ENCODE results near the gene VAMP5.
A peak's percentile ranks its signal among the peaks of the same experiment; 100 is the strongest.
"Not testable (repeated sequence)": the region's sequence is repeated elsewhere in the genome, so short reads cannot be mapped to it uniquely, and the experiment has no call there.

The VAMP5 gene

DNA sequence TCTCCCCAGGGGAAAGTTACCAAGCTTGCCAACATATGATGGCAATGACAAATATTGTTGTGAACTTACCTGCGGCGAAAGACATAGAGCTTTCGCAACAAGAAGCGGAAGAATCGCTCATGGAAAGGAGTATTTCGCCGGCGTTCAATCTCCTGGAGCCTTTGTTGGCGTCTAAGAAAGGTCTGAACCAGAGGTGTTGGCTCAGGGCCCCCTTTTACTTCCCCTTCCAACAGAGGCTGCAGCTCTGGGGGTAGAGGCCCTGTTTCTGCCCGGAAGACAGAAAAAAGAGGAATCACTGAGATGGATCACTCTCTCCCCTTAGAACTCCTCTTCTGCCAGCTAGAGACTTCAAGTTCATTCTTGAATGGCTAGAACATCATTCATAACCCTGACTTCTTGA, 33.7 kb upstream of the VAMP5 start:
- DNase-seq (ENCODE audit: low read depth) = no peak

DNA sequence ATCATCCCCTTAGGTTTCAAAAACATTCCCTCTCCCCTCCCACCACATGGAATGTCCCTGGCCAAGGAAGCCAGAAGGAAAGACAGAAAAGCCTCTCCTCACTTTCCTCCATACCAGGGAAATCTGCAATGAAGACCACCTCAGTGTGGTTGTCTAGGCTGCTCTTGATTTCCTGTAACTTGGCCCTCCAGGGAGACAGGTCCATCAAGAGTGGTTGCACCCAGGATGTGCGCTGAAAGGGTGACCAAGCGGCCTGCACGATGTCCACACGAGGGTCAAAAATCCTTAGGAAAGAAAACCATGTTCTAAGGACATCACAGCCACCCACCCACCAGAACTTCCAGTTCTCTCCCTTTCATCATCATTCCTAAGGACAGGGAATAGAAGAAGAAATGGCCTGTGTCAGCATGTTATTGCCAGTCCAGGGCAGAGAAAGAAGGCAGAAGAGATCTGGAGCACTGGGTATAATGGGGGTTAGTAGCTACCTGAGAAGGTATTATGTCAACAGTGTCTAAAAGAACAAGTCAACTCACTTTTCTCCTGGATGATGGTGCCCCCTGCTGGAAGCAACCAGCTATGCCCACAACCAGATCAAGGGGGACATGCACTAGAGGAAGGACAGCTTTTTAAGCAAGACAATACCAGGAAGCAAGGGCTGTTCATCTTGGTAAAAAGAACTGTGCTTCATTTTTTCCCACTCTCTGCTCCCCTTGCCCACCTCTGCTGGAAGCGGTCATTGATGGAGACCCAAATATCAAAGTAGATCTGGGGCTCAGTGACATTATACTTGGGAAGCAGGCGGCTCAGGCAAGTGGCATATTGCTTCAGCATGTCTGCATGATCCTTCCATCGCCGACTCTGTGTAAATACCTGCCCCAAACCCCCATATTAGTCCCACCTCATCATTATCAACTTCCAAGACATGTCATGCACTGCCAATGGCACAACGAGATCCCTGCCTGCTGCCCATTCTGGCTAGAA, 32.2 kb upstream of the VAMP5 start:
- peak; percentile 76 for DNase-seq (ENCODE audit: low read depth)

DNA sequence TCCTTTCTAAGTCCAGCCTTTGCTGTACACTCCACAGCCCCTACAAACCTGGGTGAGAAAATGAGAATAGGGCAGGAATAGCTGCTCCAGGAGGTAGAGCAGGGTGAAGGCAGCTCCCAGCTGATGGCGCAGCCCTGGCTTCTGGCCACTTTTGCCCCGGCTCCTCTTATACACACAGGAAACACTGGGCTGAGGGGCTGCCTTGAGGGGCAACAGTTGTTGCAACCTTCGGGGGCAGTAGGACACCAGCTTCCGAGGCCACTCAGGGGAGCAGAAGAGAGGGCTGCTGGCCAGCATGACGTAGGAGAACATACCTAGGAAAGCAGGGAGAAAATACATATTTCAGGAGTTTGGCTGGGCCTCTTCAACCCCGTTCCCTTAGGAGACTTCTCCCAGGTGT, 31.0 kb upstream of the VAMP5 start:
- no peak for DNase-seq (ENCODE audit: low read depth)

DNA sequence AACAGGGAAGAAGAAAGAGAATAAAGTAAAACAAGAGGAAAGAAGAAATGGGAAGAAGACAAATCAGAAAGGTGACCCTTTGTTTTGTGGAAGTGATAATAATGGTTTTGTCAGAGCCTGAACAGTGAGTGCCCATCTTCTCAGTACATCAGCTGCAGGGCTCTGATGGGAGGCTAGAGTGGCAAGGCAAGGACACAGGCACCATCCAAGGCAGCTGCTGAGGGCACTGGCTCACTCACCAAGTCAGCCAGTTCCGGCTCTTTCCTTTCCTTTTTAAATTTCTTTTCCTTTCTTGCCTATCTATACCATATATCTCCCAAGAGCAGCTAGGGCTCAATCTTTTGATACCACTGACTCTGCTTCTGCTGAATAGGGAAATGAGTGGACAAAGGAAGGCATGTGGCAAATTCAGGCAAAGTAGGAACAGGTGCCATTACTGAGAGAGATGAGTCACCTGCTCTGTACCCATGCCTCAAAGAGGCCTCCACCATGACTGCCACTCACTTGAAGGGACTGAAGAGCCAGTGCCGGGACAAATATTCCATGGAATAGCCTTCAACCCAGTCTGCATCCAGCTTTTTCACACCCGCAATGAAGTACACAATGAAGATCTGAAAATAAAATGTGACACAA, 29.1 kb upstream of the VAMP5 start:
- no peak for DNase-seq (ENCODE audit: low read depth)

DNA sequence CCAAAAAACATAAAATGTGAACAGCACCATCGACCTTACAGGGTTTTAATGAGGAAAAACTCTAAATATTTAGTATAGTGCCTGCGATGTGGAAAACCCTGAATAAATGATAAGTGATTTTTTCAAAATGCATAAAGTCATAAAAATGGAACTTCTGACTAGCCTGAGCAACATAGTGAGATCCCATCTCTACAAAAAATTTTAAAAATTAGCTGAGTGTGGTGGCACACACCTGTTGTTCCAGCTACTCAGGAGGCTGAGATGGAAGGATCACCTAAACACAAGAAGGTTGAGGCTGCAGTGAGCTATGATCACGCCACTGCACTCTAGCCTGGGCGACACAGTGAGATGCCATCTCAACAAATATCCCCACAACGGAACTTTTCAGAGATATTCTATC, 27.1 kb upstream of the VAMP5 start:
- DNase-seq (ENCODE audit: low read depth) = no peak

DNA sequence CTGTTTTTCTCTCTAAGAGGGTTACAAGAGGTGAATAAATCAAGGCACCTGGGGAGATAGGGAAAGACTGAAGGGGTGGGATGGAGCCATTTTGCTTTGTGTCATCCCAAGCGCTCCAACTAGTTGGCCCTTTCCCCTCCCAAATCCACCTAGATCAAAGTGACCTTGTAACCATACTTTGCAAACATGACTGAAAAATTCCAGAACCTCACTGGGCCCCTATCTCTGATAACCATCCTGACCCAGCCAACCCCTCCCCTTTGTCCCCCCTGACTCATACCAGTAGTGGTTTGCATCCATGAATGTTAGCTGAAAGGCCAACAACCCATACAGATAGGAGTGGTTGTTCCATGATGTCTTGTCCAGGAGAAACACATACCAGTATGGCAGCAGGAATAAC, 26.1 kb upstream of the VAMP5 start:
- no peak for DNase-seq (ENCODE audit: low read depth)

DNA sequence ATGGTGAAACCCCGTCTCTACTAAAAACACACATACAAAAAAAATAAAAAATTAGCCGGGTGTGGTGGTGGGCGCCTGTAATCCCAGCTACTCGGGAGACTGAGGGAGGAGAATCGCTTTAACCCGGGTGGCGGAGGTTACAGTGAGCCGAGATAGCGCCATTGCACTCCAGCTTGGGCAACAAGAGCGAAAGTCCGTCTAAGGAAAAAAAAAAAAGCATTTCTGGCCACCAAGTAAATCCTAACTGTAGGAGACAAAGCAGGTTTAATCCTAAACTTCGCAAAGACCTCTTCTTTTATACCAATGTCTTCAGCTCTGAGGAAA, 23.9 kb upstream of the VAMP5 start:
- not testable (repeated sequence) for DNase-seq (ENCODE audit: low read depth)

DNA sequence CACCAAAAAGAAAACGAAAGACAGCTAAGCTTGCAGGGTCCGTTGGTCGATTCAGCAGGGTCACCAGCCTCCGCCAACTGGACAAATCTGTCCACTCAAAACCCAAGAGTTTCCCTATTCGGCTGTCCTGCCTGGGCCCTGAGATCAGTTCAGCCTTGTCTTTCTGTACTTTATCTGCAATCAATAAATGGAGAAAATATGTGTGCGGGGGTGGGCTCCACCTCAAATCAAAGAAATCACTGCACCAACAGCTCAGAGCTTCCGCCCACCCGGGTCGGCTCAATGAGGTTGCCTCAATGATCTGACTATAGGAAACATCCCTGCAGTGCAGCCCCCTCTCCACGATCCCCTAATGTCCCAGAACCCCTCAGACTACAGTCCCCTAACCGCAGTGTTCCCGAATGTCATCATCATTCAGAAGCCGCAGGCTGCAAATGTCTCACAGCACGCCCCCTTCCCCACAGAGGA, 23.4 kb upstream of the VAMP5 start:
- no peak for DNase-seq (ENCODE audit: low read depth)

DNA sequence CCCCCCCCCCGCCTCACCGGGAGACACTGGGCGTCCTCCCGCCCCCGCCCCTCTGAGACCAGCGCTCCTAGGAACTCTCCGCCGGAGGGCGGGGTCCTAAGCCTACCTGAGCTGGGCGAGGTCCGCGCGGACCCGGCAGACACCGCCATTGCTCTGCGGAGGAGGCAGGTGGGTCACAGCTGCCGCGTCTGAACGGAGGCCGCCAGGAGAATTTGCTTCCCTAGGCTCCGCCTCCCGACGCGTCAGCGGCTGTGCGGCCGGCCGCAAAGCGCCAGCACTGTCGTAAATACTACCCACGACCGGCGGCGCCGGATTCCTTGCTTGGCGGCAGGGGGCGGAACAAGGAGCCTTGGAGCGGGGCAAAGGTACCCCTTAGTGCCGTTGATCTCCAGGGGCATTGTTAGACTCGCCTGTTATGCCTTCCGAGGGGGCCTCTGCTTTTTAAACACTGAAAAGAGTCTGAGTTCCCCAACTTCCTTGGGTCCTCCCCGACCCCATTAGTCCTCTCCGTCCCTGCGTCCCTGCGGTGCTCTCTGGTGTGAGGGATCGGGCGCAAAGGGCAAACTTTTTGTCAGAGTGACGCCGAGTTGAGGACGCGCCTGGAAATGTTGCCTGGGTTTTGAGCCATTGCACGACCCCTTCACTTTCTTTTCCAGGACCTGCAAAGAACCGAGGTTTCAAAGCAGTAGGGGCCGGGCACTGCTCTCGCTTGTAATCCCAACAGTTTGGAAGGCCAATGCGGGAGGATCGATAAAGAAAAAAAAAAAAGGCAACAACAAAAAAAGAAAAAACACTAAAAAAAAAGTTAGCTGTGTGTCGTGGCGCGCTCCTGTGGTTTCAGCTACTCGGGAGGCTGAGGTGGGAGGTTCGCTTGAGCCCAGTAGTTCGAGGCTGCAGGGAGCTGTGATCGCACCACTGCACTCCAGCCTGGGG, 22.7 kb upstream of the VAMP5 start, which contains the start of gene GGCX:
Gene GGCX, minus strand, starts transcription at position 214 of the 933 bp plus-strand sequence. Its CDS starts 65 bp downstream, at position 149.
- peak; percentile 94 for DNase-seq (ENCODE audit: low read depth)

DNA sequence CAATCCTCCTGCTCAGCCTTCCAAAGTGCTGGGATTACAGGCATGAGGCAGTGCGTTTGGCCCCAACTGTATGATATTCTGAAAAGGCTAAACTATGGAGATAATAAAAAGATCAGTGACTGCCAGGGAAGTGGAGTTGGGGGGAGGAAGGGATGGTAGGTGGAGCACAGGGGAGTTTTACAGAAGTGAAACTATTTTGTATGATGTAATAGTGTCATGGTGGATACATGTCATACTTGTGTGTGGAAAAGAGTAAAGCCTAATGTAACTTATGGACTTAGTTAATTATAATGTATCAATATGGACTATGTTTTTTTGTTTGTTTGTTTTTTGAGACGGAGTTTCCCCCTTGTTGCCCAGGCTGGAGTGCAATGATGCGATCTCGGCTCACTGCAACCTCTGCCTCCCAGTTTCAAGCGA, 20.1 kb upstream of the VAMP5 start:
- no peak for DNase-seq (ENCODE audit: low read depth)

DNA sequence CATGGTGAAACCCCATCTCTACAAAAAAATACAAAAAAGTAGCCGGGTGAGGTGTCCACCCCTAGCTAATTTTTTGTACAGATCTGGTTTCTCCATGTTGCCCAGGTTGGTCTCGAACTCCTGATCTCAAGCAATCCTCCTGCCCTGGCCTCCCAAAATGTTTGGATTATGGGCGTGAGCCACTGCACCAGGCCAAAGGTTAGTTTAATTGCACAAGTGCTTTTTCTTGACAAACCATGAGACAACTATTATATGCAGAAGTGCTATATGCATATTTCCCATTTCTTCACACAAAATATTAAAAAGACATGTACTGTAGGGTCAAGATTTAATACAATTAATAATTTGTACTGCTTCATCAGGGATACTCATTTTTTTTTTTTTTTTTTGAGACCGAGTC, 18.0 kb upstream of the VAMP5 start:
- DNase-seq (ENCODE audit: low read depth) = no peak

DNA sequence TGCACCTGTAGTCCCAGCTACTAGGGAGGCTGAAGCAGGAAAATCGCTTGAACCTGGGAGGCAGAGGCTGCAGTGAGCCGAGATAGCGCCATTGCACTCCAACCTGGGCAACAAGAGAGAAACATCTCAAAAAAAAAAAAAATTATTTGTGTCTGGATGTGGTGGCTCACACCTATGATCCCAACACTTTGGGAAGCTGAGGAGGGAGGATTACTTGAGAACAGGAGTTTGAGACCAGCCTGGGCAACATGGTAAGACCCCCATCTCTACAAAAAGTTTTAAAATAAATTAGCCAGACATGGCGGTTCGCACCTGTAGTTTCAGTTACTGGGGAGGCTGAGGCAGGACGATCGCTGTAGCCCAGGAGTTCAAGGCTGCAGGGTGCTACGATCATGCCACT, 8.5 kb upstream of the VAMP5 start:
- no peak for DNase-seq (ENCODE audit: low read depth)

DNA sequence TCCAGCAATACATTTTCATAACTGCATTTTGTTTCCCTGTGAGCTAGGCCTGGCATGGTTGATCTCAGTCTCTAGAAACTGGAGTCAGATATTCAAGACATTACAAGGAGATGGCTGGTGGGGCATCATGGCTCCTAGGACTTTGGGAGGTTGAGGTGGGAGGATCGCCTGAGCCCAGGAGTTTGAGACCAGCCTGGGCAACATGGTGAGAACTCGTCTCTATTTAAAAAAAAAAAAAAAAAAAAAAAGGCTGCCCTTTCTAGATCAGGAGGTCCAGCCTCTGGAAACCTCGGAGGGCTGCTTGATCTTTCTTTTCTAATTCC, 7.2 kb upstream of the VAMP5 start:
- no peak for DNase-seq (ENCODE audit: low read depth)

DNA sequence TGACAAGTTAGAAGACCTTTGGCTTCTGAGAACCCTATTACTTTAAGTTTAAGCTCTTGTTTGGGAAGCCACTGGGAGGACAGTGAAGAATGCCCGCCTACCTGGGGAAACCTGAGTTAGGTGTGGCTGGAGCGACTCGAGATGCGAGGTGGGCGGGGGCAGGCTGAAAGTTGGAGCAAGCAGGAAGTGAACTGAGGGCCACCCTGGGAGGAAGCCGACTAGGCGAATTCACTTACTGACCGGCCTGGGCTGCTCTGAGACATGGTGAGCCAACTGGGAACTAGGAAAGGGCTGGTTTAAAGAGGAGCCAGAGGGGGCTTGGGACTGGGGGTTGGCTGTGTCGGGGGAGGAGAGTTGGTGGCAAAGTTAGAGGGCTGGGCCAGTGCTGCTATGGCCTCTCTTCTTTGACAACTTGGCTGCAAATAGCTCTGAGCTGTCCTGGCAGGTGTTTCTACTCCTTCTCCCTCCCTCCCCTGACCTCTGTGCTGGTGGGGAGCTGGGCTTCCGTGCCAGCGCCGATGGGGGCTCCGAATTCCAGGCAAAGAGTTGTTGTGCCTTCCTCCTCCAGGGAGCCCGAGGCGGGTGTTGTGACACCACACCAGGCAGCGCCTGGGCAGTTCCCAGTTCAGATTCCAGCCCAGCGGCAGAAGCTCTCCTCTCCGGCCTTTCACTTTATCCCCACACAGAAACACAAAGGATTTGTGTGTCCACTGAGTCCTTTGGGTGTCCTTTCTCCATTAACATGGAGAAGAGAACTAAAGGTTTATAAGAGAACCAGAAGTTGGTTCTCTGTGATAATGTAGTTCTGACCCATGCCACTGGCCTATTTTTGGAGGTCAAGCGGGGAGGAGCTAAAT, 6.6 kb upstream of the VAMP5 start, which contains the start of gene VAMP8:
Gene VAMP8, plus strand, starts transcription at position 201 of the 857 bp plus-strand sequence. Its CDS starts 61 bp downstream, at position 262.
- peak; percentile 51 for DNase-seq (ENCODE audit: low read depth)

DNA sequence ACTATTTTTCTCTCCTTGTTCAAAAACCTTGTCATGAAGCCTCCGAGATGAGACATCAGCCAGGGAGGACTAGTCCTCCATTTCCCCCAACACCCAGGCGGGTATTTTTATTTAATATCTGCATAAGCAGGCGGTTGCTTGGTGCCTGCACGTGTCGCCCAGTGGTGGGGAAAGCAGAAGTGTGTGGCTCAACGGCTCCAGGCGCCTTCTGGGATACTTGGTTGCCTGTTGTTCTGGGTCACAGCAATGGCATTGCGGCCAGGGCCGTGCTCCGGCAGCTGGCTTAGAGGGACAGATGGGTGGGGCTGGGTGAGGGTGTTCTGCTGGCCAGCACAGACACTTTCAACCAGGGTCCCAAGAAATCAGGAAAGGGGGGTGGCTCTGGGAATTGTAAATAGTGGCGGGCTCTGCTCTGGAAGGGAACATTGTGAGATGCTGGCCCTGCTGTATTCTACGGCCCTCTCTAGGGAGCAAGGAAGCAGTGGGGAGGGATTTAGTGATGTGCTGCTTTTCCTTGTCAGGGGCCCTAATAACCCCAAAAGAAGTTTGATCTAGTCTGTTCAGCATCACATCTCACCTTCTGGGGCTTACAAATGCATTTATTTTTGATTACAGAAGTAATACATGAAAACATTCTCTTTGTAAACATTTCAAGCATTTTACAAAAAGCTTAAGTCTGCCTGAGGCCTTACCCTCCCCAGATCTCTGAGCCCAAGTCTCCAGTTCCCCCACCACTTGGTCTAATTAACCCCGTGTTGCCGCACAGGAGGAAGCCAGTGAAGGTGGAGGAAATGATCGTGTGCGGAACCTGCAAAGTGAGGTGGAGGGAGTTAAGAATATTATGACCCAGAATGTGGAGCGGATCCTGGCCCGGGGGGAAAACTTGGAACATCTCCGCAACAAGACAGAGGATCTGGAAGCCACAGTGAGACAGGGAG, 5.7 kb upstream of the VAMP5 start:
- no peak for DNase-seq (ENCODE audit: low read depth)

DNA sequence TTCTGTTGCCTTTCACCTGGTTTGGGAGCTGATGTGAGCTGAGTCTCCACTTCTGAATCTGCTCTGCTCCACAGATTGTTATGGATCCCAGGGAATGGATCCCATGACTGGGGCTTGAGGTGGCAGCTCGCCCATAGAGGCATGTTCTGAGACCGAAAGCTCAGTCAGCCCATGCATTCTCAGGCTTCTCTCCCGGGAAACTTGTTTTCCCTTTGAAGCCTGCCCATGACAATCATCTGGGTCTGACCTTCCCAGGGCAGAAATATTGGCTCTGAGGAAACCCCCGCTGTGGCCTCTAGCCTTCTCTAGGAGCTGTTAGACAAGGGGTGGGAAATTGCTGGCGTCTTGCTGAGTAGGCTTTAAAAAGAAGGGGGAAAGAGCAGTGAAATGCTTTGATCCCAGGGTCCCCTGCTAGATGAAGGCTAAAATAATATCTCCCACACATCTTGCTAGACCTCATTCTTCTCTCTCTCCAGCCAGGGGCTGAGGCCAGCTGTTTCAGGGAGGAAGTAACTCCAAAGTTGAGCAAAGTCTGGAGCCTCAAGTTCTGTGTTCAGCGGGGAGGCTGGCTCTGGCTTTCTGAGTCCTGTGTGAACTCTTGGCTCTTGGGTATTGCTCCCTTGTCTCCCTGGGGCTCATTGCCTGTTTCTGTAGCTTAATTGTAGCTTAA, 4.8 kb upstream of the VAMP5 start:
- DNase-seq (ENCODE audit: low read depth) = no peak

DNA sequence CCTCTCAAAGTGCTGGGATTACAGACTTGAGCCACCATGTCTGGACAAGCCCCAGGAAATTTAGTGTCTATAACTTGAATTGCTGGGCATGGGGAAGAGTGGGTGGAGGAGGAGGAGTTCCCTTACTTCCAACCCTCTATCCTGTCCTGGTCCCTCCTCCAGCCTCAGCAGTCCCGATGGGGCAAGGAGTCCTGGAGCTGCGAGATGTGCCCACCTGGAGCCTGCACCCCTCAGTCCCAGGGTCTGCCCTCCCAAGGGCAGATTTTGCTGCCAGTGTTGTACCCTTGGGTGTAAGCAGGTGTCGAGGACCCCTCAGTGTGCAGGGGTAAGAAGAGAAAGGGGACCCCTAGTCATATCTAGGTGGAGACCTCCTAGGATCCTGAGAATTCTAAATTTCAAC, 4.0 kb upstream of the VAMP5 start:
- no peak for DNase-seq (ENCODE audit: low read depth)

DNA sequence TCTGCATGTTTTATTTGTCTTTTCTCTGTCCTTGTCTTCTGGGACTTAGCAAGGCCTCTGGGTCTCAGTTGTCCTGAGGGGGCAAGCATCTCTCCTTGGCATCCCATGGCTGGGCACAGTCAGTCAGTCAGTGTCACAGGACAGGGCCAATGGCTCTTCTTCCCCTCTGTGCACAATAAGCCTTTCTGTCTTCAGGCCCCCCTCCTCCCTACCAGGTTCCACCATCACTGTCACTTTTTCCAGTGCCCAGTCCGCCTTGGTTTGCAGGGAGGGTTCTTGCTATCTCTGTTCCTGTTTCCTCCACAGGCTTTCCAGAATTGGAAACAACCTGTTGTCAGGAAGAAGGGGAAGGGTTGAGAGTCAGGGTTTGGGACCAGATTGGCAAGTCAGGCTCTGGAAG, 1.7 kb upstream of the VAMP5 start:
- DNase-seq (ENCODE audit: low read depth) = no peak

DNA sequence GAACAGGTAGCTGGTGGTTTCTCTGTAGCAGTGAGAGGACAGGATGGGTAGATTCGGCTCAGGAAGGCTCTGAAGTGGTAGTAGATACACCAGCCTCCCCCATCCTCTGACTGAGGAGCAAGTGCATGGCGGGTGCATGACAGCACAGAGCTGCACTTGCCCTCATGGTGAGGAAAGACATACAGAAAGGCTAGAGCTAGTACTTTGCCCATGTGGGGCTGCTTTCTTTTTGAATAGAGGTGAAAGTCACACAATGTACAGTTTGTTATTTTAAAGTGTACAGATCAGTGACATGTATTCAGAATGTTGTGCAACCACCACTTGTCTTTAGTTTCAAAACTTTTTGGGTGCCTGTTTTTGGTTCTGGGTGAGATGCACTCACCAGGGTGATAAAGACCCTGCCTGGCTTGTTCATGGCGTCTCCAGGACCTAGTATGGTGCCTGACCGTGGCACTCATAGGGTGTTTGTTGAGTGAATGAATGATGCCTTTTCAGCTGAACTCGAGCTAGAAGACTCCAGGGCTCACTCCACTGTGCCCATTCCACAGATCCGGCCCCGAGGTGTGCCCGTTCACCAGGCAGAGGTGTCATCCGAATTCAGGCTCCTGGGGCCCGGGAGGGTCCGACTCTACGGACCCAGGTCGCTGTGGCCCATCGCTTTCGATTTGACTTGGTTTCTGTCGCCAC, 421 bp upstream of the VAMP5 start:
- no peak for DNase-seq (ENCODE audit: low read depth)

Data from stimulated activated CD8-positive, alpha-beta memory T cell treated with anti-CD3 and anti-CD28 coated beads, Interleukin-4, amount 100 ng/mL, for 24 hours (primary cell).